ENCODE data around the gene RAP1B.

The RAP1B gene

GRCh38 chr12:68613209-68613904 lies 2.7 kb downstream of the RAP1B start:
- ChIA-PET POLR2A (ENCODE audit: low non-redundant PET) (no interaction called here), CTCF (interaction anchor here (0.6 kb wide), 1 partner anchor 228 kb away, joined by 3 read pairs; no protein-coding TSS in a partner anchor)
- DNase-seq (ENCODE audit: low spot score) = no peak
- no peak for TF ChIP-seq CTCF (conservative IDR thresholded peaks at IDR 0.05; ENCODE audit: low read depth)
- H3K27ac ChIP-seq = no peak overlapping the region

GRCh38 chr12:68614105-68614679 lies 3.5 kb downstream of the RAP1B start:
- TF ChIP-seq CTCF (conservative IDR thresholded peaks at IDR 0.05; ENCODE audit: low read depth) = no peak
- POLR2A ChIA-PET (ENCODE audit: low non-redundant PET) = no interaction called here
- CTCF ChIA-PET = interaction anchor here (0.6 kb wide), 1 partner anchor 229 kb away, joined by 3 read pairs; no protein-coding TSS in a partner anchor

GRCh38 chr12:68614769-68615168 lies 4.1 kb downstream of the RAP1B start:
- H3K27ac ChIP-seq = no peak overlapping the region
- ChIA-PET POLR2A (ENCODE audit: low non-redundant PET) (no interaction called here), CTCF (no interaction called here)
- no peak for DNase-seq (ENCODE audit: low spot score)
- no peak for TF ChIP-seq CTCF (conservative IDR thresholded peaks at IDR 0.05; ENCODE audit: low read depth)

More at GRCh38 chr12:68614105-68614679, 3.5 kb downstream of the RAP1B start:
- DNase-seq (ENCODE audit: low spot score) = no peak
- H3K27ac ChIP-seq = no peak overlapping the region

GRCh38 chr12:68617160-68617926 lies 6.6 kb downstream of the RAP1B start:
- no peak for DNase-seq (ENCODE audit: low spot score)
- no peak for TF ChIP-seq CTCF (conservative IDR thresholded peaks at IDR 0.05; ENCODE audit: low read depth)
- POLR2A ChIA-PET (ENCODE audit: low non-redundant PET) = interaction anchor here (0.6 kb wide), 1 partner anchor 621 kb away, joined by 3 read pairs; no protein-coding TSS in a partner anchor
- H3K27ac ChIP-seq = peak overlapping the region; percentile 28; the same call in 1 of the 2 replicates
- CTCF ChIA-PET = interaction anchor here (0.6 kb wide), 1 partner anchor 800 kb away, joined by 3 read pairs; no protein-coding TSS in a partner anchor

GRCh38 chr12:68619541-68619940 lies 8.8 kb downstream of the RAP1B start:
- DNase-seq (ENCODE audit: low spot score) = no peak
- H3K27ac ChIP-seq = no peak overlapping the region
- ChIA-PET POLR2A (ENCODE audit: low non-redundant PET) (no interaction called here), CTCF (interaction anchor here (0.5 kb wide), 1 partner anchor 261 kb away, joined by 3 read pairs; no protein-coding TSS in a partner anchor)
- no peak for TF ChIP-seq CTCF (conservative IDR thresholded peaks at IDR 0.05; ENCODE audit: low read depth)

Data from RWPE1 (cell line).